GM18868 (cell line): ENCODE measurements around the gene AFP.

Experiments
- ATAC-seq: cut with Tn5 transposase; IDR thresholded peaks from one replicate; pipeline ENCODE4 v1.9.1; 2021; ENCODE audit warnings: mild to moderate bottlenecking, moderate library complexity; ENCODE audit not compliant: unreplicated experiment

Gene AFP

GRCh38 chr4:73436674-73437557 is 895 bp downstream of the AFP start:
- ATAC-seq, result no peak

GRCh38 chr4:73437558-73437956 is 1.5 kb downstream of the AFP start:
- no peak for ATAC-seq

GRCh38 chr4:73438048-73438447 is 2.0 kb downstream of the AFP start:
- no peak for ATAC-seq

GRCh38 chr4:73438582-73439215 is 2.7 kb downstream of the AFP start:
- ATAC-seq, result no peak

- ATAC-seq, result no peak
Observed at GRCh38 chr4:73439445-73439844, 3.4 kb downstream of the AFP start.

GRCh38 chr4:73439991-73440390 is 4.0 kb downstream of the AFP start:
- ATAC-seq, result no peak

GRCh38 chr4:73440653-73441052 is 4.6 kb downstream of the AFP start:
- ATAC-seq, result no peak

- no peak for ATAC-seq
Observed at GRCh38 chr4:73442275-73442674, 6.3 kb downstream of the AFP start.

- ATAC-seq, result no peak
Observed at GRCh38 chr4:73443224-73443623, 7.2 kb downstream of the AFP start.

GRCh38 chr4:73445383-73446335 is 9.6 kb downstream of the AFP start:
- no peak for ATAC-seq

GRCh38 chr4:73446336-73446938 is 10.4 kb downstream of the AFP start:
- ATAC-seq, result peak; percentile 100

- ATAC-seq, result no peak
Observed at GRCh38 chr4:73447671-73448070, 11.7 kb downstream of the AFP start.

- ATAC-seq, result no peak
Observed at GRCh38 chr4:73448448-73449203, 12.6 kb downstream of the AFP start.

- ATAC-seq, result no peak
Observed at GRCh38 chr4:73450398-73451004, 14.5 kb downstream of the AFP start.

- ATAC-seq, result no peak
Observed at GRCh38 chr4:73451404-73451803, 15.4 kb downstream of the AFP start.

- no peak for ATAC-seq
Observed at GRCh38 chr4:73451981-73452747, 16.1 kb downstream of the AFP start.

- no peak for ATAC-seq
Observed at GRCh38 chr4:73452953-73453700, 17.1 kb downstream of the AFP start.

GRCh38 chr4:73453701-73454005 is 17.6 kb downstream of the AFP start:
- ATAC-seq, result no peak
